Activated naive CD4-positive, alpha-beta T cell treated with anti-CD3 and anti-CD28 coated beads for 36 hours (primary cell): ENCODE data around the gene MAML1. TPM values are rescaled to one million over a fixed set of nuclear protein-coding genes. Genes with fewer than 3 reads are reported as not detected.

ENCODE experiments used
- CTCF ChIA-PET: fragments of 350-600 bp; sonication (Branson Sonifier 250); formaldehyde crosslinking; loops from one replicate; lab custom pipeline; 2021; ENCODE audit warnings: antibody characterized with exemption; lab: Charles Lee
- DNase-seq: peaks from one replicate; pipeline ENCODE4 v3.0.0-alpha.2; 2020
- H3K27ac Mint-ChIP-seq: one replicate; pipeline ENCODE4 v1.8.0; 2021; ENCODE audit warnings: mild to moderate bottlenecking, mixed read lengths
- H3K27me3 Mint-ChIP-seq: one replicate; pipeline ENCODE4 v1.8.0; 2021; ENCODE audit warnings: low read depth, mixed read lengths
- H3K36me3 Mint-ChIP-seq: one replicate; pipeline ENCODE4 v1.8.0; 2021; ENCODE audit warnings: low read depth, mixed read lengths
- H3K4me1 Mint-ChIP-seq: one replicate; pipeline ENCODE4 v1.8.0; 2021; ENCODE audit warnings: low read depth, mixed read lengths
- H3K4me3 Mint-ChIP-seq: one replicate; pipeline ENCODE4 v1.8.0; 2021; ENCODE audit warnings: mild to moderate bottlenecking, moderate library complexity, mixed read lengths
- H3K9me3 Mint-ChIP-seq: one replicate; pipeline ENCODE4 v1.8.0; 2021; ENCODE audit warnings: mixed read lengths
- intact Hi-C: fragments of 100-400 bp; cut with micrococcal nuclease; formaldehyde crosslinking; loops from one replicate; pipeline ENCODE4 v1.15.1; 2023
- microRNA-seq: library from miRNA; unstranded; fragments of <30 nt; microRNA quantifications from one replicate; pipeline ENCODE4 v1.2.0, GENCODE V29; 2022; ENCODE audit warnings: borderline microRNAs expressed, borderline replicate concordance
- total RNA-seq, 2 experiments: library from RNA; stranded (reverse); gene quantifications; one replicate each; pipeline ENCODE4 v1.2.3, GENCODE V29; 2021

The MAML1 gene
- total RNA-seq, 2 experiments from 2014 or later = 20.7 TPM

DNA sequence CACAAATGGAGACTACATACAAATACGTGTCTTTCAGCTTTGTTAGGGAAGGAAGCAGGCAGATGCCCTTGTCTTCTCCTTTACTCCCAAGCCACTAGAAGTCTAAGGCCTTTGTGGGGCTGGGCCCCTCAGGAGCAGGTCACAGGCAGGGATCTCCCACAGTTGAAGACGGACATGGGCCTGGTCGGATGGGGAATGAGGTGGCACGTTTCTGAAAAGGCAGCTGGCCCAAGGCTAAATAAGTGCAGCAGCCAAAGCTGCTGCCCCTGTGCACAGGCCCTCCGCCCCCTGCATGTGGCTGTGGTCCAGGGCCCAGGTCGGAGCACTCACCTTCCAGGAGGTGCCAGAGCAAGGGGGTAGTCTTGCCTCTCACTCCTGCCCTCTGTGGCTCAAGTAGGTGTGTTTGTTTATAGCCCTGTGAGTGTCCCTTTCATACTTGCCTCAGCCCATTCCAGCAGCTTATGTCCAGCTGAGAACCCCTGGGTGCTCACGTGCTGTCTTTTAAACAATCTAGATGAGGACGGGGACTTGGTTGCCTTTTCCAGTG lies 89.9 kb downstream of the MAML1 start:
- Mint-ChIP-seq H3K36me3 (peaks cover 22% of the 10 kb centered on the region), H3K27ac (no peak overlapping the region), H3K4me1 (peaks cover 53% of the 10 kb centered on the region), H3K27me3 (peaks cover 4% of the 10 kb centered on the region), H3K4me3 (peak overlapping the region; percentile 88), H3K9me3 (no peaks in the 10 kb centered on the region)
- intact Hi-C loops = no loop called here
- CTCF ChIA-PET = interaction anchor here (0.7 to 1.5 kb wide), 3 partner anchors 14 to 72 kb away, joined by 3 to 4 read pairs (median 3); no protein-coding TSS in a partner anchor
- no peak for DNase-seq

DNA sequence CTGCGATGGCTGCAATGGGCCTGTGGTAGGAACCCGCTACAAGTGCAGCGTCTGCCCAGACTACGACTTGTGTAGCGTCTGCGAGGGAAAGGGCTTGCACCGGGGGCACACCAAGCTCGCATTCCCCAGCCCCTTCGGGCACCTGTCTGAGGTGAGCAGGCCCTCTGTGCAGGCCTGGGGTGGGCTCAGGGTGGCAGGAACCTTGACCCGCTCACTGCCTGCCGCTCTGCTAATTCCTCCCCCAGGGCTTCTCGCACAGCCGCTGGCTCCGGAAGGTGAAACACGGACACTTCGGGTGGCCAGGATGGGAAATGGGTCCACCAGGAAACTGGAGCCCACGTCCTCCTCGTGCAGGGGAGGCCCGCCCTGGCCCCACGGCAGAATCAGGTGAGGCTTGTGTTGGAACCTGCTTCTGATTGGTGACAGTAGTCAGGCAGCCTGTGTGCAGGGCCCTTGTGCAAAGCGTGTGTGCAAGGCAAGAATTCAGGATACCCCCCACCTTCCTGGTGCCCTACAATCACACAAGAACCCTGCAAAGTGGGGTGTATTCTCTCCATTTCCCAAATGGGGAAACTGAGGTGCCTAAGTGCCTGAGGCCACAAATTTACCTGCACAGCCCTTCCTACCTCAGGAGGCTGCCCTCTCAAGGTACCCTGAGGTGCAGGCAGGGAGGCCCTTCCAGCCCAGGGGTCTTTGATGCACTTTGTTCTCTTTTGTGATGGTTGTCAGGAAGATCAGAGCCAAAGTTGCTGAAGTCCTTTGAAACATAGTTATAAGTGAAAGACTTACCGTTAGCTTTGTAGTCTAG lies 91.5 kb downstream of the MAML1 start:
- no peak for DNase-seq
- Mint-ChIP-seq H3K4me3 (no peak overlapping the region), H3K27ac (no peak overlapping the region), H3K4me1 (peaks cover 53% of the 10 kb centered on the region), H3K9me3 (no peaks in the 10 kb centered on the region), H3K36me3 (peaks cover 34% of the 10 kb centered on the region), H3K27me3 (no peaks in the 10 kb centered on the region)
- CTCF ChIA-PET = no interaction called here
- intact Hi-C loops = no loop called here

DNA sequence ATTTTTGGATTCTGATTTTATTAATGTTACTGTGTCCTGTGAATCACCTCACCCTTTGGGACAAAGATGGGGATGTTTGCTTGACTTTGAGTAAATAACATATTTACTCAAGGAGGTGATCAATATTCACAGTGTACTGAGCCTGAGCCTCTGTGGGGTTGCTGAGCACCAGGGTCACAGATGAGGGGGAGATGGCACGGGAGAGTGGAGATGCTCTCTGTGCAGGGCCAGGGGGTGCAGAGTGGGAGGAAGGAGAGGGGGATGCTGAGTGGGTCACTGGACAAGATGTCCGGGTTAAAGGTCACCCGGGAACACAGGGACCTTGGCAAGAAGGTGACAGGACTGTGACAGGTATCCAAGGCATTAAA lies 92.1 kb downstream of the MAML1 start:
- CTCF ChIA-PET = no interaction called here
- intact Hi-C loops = no loop called here
- no peaks in the 10 kb centered on the region for H3K9me3 Mint-ChIP-seq
- DNase-seq = no peak
- H3K4me3 Mint-ChIP-seq = no peak overlapping the region
- H3K27ac Mint-ChIP-seq = no peak overlapping the region
- H3K4me1 Mint-ChIP-seq = peaks cover 50% of the 10 kb centered on the region
- peaks cover 38% of the 10 kb centered on the region for H3K36me3 Mint-ChIP-seq
- H3K27me3 Mint-ChIP-seq = no peaks in the 10 kb centered on the region

DNA sequence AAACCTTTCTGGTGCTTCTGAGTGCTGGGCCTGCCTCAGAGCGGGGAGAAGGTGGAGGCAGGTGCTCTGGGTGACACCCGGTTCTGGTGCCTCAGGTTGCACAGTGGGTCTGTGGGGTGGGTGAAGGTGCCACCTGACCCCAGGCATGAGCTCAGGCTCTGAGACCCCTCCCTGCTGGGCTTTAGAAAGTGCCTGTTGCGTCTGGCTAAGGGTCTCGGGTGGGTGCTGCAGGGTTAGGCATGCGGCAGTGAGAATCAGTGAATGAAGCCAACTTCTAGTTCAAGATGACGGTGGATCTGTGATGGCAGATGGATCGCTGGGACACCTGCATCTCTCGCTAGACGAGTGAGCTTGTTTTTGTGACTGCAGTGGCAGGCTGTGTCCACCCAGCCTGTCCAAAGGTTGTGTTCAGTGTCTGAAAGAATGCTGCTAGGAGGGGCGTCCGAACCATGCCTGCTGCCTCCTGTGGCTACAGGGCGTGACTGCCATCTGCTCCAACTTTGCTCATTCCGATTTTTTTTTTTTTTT lies 93.1 kb downstream of the MAML1 start:
- no peak overlapping the region for H3K4me3 Mint-ChIP-seq
- intact Hi-C loops = no loop called here
- no peaks in the 10 kb centered on the region for H3K9me3 Mint-ChIP-seq
- peaks cover 46% of the 10 kb centered on the region for H3K36me3 Mint-ChIP-seq
- DNase-seq = no peak
- no peak overlapping the region for H3K27ac Mint-ChIP-seq
- H3K4me1 Mint-ChIP-seq = peaks cover 42% of the 10 kb centered on the region
- CTCF ChIA-PET = interaction anchor here (0.6 to 2.0 kb wide), 2 partner anchors 11 to 167 kb away, joined by 3 to 9 read pairs; no protein-coding TSS in a partner anchor
- no peaks in the 10 kb centered on the region for H3K27me3 Mint-ChIP-seq

Small RNAs within 50 kb of the gene (microRNA-seq; reads per million reads assigned to microRNA genes)
- 4.9 reads per million for gene MIR1229

Other genes starting within 250 kb of the MAML1 start
- gene RUFY1, start 182.3 kb upstream of the MAML1 start, total RNA-seq = 10 to 100 TPM; 27.8 to 31.0 TPM
- 100 to 1,000 TPM; 708 to 713 TPM for gene HNRNPH1, start 109.2 kb upstream of the MAML1 start, total RNA-seq
- gene CBY3, start 51.8 kb upstream of the MAML1 start, total RNA-seq = not detected
- gene CANX, start 33.9 kb upstream of the MAML1 start, total RNA-seq = 100 to 1,000 TPM; 398 to 455 TPM
- under 1 TPM in 1 of 2 experiments, not detected in 1; 0.79 TPM for gene LTC4S, start 61.2 kb downstream of the MAML1 start, total RNA-seq
- gene MGAT4B, start 74.0 kb downstream of the MAML1 start, total RNA-seq = 10 to 100 TPM; 57.7 to 59.9 TPM
- gene SQSTM1, start 88.1 kb downstream of the MAML1 start, total RNA-seq = 100 to 1,000 TPM; 109 to 114 TPM
- gene MRNIP, start 126.0 kb downstream of the MAML1 start, total RNA-seq = 10 to 100 TPM; 16.2 to 16.3 TPM
- 10 to 100 TPM; 40.2 to 40.4 TPM for gene TBC1D9B, start 175.1 kb downstream of the MAML1 start, total RNA-seq